DMS153 treated with DMSO at 0.1 percent for 48 hours (cell line): ENCODE measurements around the gene SYTL5.
A peak's percentile ranks its signal among the peaks of the same experiment; 100 is the strongest.

Source experiments
- DNase-seq: peaks from one replicate; lab custom pipeline; 2025; ENCODE audit not compliant: unreplicated experiment; lab: John Stamatoyannopoulos, UW

The SYTL5 gene

GRCh38 chrX:38127961-38128360, 121.6 kb downstream of the SYTL5 start:
- no peak for DNase-seq

- no peak for DNase-seq
Measured at GRCh38 chrX:38129366-38129765, 123.0 kb downstream of the SYTL5 start.

- no peak for DNase-seq
Measured at GRCh38 chrX:38138157-38138891, 132.0 kb downstream of the SYTL5 start.

- no peak for DNase-seq
Measured at GRCh38 chrX:38138900-38139299, 132.5 kb downstream of the SYTL5 start.

- no peak for DNase-seq
Measured at GRCh38 chrX:38142610-38143009, 136.3 kb downstream of the SYTL5 start.

GRCh38 chrX:38149016-38149415, 142.7 kb downstream of the SYTL5 start:
- no peak for DNase-seq

GRCh38 chrX:38150993-38151392, 144.6 kb downstream of the SYTL5 start:
- no peak for DNase-seq

- DNase-seq = no peak
Measured at GRCh38 chrX:38151441-38151840, 145.1 kb downstream of the SYTL5 start.

GRCh38 chrX:38154340-38154739, 148.0 kb downstream of the SYTL5 start:
- no peak for DNase-seq

GRCh38 chrX:38154818-38155217, 148.5 kb downstream of the SYTL5 start:
- DNase-seq = no peak

GRCh38 chrX:38156838-38157237, 150.5 kb downstream of the SYTL5 start:
- no peak for DNase-seq

GRCh38 chrX:38163193-38163592, 156.8 kb downstream of the SYTL5 start:
- DNase-seq = no peak

GRCh38 chrX:38165023-38165422, 158.7 kb downstream of the SYTL5 start:
- DNase-seq = no peak

GRCh38 chrX:38166478-38167083, 160.2 kb downstream of the SYTL5 start:
- DNase-seq = no peak

GRCh38 chrX:38170556-38170955, 164.2 kb downstream of the SYTL5 start:
- DNase-seq = no peak

GRCh38 chrX:38172596-38172995, 166.2 kb downstream of the SYTL5 start:
- DNase-seq = no peak

GRCh38 chrX:38175139-38175538, 168.8 kb downstream of the SYTL5 start:
- peak; percentile 19 for DNase-seq

- no peak for DNase-seq
Measured at GRCh38 chrX:38178396-38178795, 172.0 kb downstream of the SYTL5 start.
